Activated CD4-positive, alpha-beta T cell treated with anti-CD3 and anti-CD28 coated beads for 24 hours (primary cell): ENCODE data around the gene USP35.
"Not testable (repeated sequence)": the region's sequence is repeated elsewhere in the genome, so short reads cannot be mapped to it uniquely, and the experiment has no call there.

Experiments used
- DNase-seq, 2 donors: peaks; one replicate each; pipeline ENCODE4 v3.0.0-alpha.2; 2020; ENCODE audit warnings: low read depth in 2 of 2

USP35 gene

DNA sequence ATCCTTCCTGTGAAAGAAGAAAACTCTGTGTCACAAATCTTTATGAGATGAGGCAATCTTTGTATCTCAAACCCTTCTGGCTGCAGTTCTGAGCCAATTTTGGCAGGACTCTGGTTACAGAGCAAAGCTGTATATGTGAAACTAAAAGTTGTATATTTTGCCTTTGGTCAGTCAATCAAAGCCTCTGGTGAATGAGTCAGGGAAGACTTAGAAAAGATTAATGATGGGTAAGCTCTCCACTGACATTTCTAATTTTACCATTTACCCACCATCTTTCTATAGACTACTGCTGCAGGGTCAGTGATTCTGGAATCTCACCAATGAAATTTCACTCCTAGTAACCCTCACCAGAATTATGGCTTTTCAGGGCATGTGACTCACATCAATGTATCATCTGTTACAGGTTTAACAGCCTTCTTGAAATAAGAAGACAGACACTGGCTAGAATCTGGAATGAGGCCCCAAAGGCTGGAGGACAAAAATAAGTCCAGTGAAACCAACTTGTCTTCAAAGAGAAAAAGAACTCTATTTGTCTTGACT is 43.3 kb downstream of the USP35 start:
- DNase-seq: no peak

DNA sequence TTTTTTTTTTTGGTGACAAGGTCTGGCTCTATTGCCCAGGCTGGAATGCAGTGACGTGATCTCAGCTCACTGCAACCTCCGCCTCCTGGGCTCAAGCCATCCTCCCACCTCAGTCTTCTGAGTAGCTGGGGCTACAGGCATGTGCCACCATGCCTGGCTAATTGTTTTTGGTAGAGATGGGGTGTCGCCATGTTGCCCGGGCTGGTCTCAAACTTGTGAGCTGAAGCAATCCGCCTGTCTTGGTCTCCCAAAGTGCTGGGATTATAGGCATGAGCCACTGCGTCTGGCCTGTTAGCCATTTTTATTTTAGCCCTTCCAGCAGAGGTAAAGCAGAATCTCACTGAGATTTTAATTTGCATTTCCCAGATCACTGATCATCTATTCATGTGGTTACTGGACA is 44.3 kb downstream of the USP35 start:
- DNase-seq: not testable (repeated sequence)

DNA sequence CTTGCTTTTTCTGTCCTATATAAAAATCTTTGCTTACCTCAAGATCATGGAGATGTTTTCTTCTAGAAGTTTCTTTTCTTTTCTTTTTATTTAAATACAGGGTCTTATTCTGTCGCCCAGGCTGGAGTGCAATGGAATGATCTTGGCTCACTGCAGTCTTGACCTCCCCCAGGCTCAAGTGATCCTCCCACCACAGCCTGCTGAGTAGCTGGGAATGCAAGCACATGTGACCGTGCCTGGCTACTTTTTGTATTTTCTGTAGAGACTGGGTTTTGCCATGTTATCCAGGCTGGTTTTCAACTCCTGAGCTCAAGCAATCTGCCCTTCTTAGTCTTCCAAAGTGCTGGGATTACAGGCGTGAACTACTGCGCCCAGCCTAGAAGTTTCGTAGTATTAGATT is 45.3 kb downstream of the USP35 start:
- DNase-seq: no peak

DNA sequence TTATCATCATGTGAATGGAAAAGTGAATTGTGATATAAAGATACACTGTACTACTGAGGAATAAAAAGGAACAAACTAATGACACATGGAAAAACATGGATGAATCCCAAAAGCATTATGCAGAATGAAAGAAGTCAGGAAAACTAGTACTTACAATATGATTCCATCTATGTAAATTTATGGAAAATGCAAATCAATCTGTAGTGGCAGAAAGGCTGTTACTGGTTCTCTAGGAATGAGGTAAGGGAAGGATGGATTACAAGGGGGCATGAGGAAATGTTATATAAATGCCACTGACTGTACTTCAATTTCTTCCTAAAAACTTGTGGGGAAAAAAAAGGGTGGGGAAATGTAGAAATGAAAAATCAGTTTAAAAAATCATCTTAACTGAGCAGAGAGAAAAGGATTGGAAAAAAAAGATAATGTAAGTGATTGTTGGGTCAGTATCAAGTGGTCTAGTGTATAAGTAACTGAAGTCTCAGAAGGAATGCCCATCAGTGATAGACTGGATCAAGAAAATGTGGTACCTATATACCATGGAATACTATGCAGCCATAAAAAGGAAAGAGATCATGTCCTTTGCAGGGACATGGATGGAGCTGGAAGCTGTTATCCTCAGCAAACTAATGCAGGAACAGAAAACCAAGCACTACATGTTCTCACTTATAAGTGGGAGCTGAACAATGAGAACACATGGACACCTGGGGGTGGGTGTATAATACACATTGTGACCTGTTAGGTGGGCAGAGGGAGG is 48.8 kb downstream of the USP35 start:
- no peak for DNase-seq

DNA sequence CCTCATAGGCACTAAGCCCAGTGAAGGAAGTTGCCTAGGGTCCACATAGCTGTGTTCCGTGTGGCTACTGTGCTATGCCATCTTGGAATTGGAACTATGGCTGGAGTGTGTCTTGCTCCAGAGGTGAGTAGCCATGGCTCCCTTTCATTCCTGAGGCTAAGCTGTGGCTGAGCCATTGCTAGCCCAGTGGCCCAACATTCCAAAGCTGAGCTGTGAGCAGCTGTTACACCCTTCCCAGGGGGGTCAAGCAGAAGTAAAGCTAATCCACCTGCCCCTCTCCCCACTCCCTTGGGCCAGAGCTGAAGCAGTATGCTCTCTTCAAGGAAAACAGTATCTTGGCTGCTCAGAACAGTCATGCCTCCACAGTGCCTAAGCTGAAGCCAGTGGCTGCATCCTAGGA is 51.1 kb downstream of the USP35 start:
- DNase-seq: no peak

DNA sequence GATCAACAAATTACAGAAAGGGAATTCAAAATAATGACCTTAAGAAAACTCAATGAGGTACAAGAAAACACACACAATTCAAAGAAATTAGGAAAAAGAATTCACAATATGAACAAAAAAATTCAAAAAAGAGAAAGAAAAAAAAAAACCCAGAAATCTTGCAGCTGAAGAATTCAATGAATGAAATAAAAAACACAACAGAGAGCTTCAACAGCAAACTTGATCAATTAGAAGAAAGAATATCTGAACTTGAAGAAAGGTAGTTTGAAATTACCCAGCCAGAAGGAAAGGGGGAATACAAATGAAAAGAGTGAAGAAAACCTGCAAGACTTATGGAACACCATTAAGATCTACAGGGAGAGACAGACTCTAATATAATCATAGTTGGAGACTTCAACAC is 52.8 kb downstream of the USP35 start:
- DNase-seq: no peak

DNA sequence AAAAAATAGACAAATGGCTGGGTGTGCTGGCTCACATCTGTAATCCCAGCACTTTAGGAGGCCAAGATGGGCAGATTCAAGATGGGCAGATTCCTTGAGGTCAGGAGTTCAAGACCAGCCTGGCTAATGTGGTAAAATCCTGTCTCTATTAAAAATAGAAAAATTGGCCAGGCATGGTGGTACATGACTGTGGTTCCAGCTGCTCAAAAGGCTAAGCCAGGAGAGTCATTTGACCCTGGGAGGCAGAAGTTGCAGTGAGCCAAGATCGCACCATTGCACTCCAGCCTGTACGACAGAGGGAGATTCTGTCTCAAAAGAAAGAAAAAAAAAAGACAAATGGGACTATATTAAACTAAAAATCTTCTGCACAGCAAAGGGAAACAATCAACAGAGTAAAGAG is 55.4 kb downstream of the USP35 start:
- DNase-seq: no peak

DNA sequence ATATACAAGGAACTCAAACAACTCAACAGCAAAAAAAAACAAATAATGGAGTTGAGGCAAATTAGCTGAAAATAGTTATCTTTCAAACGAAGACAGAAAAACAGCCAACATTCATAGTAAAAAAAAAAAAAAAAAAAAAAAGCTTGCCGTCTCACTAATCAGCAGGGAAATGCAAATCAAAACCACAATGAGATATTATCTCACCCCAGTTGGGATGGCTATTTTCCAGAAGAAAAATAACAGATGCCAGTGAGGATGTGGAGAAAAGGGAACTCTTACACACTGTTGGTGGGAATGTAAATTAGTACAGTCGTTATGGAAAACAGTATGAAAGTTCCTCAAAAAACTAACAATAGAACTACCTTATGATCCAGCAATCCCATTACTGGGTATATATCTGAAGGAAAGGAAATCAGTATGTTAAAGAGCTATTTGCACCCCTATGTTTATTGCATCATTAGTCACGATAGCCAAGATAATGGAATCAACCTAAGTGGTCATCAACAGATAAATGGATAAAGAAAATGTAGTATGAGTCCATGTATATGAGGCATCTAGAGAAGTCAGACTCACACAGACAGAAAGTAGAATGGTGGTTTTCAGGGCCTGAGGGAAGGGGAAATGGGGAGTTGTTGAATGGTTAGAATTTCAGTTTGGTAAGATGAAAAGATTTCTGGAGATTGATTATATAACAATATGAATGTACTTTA is 56.0 kb downstream of the USP35 start:
- DNase-seq: no peak

DNA sequence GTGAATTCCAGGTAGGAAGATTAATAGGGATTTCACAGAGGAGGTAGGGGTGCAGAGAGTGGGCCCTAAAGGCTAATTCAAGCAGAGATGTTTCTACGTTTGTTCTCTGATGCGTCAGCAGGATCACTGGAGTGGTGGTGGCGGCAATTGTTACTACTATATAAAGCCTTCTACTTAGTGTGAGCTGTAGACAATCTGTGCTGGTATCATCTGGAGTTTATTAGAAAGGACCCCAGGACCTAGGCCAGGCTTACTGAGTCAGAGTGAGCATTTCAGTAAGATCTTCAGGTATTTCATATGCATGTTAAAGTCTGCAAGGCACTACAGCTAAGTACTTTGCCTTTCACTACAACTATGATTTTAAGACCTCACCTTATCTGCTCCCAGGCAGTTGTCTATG is 59.5 kb downstream of the USP35 start:
- no peak for DNase-seq

DNA sequence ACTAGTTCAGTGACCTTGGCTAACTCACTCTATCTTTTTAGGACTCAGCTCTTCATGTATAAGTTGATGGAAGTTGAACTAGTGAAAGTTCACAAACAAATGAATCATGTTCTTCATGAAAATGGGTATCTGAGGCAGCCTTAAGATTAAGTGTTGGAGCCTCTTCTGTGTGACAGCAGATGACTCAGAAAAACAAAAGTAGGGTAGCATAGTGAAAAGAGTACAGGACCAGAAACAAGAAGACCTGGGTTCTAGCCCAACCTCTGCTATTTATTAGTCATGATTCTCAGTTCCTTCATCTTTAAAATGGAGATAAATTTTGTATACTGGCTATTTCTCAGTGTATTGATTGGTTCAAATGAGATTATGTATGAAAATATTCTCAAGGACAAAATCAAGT is 60.2 kb downstream of the USP35 start:
- DNase-seq: no peak

DNA sequence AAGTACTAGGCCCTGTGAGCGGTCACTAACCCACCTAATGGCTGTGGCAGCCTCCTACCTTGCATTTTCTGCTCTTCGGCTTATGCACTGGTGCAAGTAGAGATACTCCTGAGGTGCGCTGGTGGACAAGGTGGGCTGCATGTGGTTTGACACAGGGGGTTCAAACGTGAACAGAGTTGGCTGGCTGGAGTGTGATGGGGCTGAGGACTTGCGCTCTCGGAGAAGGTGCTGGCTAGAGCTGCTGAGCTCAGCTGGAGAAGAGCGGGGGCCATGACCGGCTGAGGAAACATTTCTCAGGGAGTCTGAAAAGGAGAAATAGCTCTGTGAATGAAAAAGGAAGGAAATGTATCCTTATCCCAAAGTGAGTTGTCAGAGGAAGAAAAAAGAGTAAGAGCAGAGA is 61.4 kb downstream of the USP35 start:
- DNase-seq: no peak

DNA sequence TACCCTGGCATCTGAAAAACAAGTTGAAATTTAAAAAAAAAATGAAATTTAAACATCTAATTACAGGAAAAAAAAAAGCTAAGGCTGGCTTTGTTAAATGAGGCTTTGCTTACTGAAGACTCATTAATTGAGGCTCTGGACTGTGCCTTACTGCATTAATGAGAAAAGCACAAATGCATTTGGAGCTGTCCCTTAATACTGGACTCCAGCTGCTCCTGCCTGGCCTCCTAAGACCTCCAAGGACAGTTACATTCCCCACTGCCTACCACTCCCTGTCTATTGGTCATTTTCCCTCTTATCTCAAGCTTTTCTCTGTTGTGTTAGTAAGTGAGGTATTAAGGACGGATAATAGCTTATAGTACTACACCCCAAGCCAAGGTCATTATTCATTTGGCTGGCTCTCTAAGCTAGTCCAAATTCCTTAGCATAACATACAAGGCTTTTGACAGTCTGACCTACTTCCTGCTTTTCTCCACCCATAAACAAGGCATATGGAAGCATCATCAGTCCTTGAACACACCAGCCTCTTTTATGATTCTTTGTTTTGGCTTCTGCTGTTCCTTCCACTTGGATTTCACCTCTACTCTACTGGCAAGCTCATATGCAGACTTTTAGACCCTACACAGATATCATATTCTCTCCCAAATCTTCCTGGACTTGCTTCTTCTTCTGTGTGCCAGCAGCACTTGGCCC is 62.5 kb downstream of the USP35 start:
- no peak for DNase-seq

DNA sequence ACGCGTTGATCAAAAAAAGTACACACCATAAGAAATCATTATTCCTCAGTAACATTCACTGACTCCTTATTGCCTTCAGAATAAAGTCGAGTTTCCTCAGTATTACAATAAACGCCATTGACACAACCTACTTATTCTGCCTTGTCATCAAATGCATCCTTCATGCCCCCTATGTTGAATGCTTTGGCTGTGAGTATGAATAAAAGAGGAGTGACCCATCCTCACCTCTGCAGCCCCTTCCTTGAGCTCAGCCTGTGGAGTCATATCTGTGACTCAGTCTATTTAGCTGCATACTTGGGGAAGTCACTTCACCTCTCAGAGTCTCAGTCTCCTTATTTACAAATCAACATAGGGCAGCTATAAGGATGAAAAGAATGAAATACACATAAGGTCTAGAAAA is 65.1 kb downstream of the USP35 start:
- no peak for DNase-seq

DNA sequence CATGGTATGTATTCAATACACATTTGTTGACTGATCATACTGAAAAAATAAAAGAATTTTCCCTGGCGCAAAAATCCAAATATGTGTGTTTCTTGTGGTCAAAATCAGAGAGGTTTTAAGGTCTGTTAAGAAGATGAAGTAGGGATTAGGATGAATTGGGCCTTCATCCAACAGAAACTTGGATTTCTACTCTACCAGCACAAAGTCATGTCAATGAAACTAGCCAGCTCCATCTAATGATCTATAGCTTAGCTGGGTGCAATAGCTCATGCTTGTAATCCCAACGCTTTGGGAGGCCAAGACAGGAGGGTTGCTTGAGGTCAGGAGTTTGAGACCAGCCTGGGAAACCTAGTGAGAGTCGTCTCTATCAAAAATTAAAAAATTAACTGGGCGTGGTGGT is 65.5 kb downstream of the USP35 start:
- DNase-seq: no peak

DNA sequence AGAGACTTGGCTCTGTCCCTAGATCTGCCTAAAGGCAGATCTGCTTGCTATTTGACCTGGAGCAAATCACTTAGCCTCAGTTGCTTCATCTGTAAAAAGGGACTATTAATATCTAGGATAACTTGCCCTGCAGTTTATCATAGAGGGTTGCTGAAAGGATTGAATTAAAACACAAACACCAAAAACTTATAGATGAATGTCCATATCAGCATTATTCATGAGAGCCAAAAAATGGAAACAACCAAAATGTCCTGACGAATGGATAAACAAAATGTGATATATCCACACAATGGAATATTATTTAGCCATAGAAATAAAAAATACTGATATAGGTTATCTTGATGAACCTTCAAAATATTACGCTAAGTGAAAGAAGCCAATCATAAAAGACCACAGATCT is 67.2 kb downstream of the USP35 start:
- DNase-seq: no peak

DNA sequence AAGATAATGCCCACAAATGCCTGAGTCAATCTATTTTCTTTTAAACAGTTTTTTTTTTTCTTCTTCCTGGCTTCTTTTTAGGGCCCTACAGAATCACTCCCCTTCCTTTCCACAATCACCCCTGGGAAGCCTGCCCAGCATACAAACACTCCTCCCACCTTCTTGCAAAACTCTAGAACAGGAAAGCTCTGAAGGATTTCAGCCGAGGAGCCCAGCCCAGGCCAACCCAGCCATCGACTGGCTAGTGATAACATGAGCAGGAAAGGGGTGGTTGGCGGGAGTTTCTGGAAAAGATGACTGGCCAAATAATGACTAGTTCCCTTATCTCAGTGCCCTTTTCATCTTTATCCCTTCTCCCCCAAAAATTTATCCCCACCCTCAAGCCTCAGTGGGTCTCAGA is 68.2 kb downstream of the USP35 start:
- DNase-seq: no peak

DNA sequence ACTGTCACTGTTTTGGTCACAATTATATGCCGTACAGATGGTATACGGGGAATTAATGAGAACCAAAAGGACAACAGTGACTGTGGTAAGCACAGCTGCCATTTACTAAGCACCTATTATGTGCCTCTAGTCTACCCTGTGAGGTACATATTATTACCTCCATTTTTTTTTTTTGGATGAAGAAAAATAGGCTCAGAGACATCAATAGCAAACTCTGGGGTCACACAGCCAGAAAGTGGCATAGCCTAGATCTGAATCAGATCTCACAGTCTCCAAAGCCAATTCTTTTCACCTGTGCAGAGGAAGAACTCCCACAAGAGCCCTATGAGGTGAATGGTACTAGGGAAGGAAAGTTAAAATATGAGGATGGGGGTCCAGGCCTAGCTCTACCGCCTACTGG is 68.9 kb downstream of the USP35 start:
- DNase-seq: no peak

DNA sequence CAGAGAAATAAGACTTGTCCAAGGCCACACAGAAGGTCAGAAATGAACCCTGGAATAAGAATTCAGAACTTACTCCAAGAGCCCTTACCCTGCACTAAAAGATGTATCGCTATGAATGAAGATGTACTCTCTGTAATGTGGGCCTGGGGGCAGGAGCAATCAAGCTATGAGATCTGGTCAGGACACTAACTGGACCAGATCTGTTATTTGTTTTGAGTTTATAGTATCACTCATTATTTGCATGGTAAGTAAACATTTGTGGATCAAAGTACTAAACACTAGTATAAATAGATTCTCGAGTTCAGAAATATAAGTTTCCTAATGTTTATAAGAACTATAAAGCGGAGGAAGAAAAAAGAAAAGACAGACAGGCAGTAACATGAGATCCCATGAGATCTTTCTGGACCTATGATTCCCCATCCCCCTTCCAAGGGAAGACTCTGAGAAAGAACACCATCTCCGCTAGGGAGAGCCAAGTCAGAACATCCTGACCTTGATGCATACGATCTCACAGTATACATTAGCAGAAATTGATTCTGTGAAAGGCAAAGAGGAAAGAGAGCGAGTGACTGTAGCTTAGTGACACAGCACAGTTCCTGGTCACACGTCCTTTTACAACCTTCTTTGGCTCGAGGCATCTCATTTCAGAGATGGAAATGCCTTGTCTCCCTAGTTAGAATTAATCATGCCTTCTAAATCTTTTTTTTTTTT is 71.2 kb downstream of the USP35 start:
- DNase-seq: no peak

DNA sequence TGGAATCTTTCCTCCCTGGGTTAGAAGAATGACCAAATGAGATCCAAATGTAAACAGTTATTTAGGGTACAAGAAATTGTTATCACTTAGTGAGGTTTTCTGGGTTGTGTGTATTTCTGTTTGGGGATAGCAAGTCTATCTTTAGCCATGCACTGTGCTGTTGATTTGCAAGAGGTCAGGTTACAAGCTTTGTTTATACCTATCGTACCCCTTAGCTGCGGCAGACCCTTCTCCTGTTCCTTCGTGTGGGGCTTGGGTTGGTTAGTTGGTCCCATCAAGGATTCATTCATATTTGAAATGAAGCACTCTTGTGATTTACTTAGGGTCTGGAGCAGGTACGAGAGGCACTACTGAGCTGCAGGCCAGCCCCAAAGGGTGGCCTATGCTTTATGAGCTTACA is 72.6 kb downstream of the USP35 start:
- DNase-seq: no peak

DNA sequence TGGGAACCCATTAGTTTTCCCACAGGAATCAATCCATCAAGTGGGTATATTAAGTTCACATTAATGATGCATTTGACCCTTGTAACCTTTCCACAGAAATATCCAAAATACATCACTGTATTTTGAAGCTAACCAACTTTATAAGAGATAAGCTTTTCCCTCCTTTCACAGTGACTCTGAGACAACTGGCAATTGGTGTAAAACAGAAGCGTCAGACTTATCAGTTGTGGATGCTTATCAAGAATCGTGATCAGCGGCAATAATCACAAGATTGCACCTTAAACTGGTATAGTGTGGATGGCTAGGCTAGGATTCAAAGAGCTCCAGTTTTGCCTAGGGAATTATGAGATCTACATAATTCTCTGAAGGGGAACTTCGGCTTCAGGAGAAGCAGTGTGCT is 73.1 kb downstream of the USP35 start:
- no peak for DNase-seq

DNA sequence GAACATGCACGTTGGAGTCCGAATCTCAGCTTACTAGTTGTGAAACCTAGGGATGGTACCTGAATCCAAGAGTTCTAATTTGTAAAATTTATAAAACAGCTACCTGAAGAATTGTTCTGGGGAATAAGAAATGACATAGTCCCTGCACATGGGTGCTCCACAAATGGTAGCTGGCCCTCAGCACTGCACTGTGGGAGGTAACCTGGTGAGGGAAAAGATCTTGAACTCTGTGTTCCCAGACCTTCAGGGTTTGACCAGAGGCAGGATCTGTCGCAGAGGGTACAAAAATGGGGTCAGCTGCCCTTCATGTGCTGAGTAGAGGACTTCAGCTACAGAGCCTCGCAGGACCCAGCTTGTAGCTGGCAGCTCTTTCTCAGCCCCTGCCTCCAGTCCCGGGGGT is 73.5 kb downstream of the USP35 start:
- no peak for DNase-seq

DNA sequence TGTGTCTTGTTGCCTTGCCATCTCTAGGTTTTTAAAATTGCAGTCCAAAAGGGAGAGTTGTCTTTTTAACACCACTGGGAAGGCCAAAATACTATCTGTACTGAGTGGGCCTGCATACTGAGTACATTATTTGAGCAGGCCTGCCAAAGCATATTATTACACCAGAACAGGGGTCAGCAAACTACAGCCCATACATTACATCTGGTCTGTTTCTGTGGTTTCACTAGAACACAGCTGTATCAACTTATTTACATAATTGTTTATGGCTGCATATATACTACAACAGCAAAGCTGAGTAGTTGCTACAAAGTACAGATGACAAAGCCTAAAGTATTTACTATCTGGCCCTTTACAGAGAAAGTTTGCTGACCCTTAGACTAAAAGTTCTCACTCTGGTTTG is 74.0 kb downstream of the USP35 start:
- no peak for DNase-seq
